Ecto neural progenitor cell (in vitro differentiated cells): Measurements from ENCODE around the gene STEAP1B.
"Not testable (repeated sequence)": the region's sequence is repeated elsewhere in the genome, so short reads cannot be mapped to it uniquely, and the experiment has no call there.

ENCODE experiments used
- DNase-seq: peaks from one replicate; pipeline ENCODE4 v3.0.0-alpha.2; 2018; ENCODE audit warnings: low spot score

The STEAP1B gene

GRCh38 chr7:22496912-22497311 is 3.1 kb downstream of the STEAP1B start:
- not testable (repeated sequence) for DNase-seq

- not testable (repeated sequence) for DNase-seq
Measured at GRCh38 chr7:22496296-22496888, 3.6 kb downstream of the STEAP1B start.

GRCh38 chr7:22493160-22493925 is 6.6 kb downstream of the STEAP1B start:
- not testable (repeated sequence) for DNase-seq

GRCh38 chr7:22488643-22489462 is 11.1 kb downstream of the STEAP1B start:
- DNase-seq = peak; percentile 83

- DNase-seq = no peak
Measured at GRCh38 chr7:22487978-22488642, 11.9 kb downstream of the STEAP1B start.

- no peak for DNase-seq
Measured at GRCh38 chr7:22486597-22486996, 13.4 kb downstream of the STEAP1B start.

GRCh38 chr7:22485189-22485588 is 14.8 kb downstream of the STEAP1B start:
- no peak for DNase-seq

- no peak for DNase-seq
Measured at GRCh38 chr7:22482503-22482902, 17.5 kb downstream of the STEAP1B start.

GRCh38 chr7:22481726-22482125 is 18.3 kb downstream of the STEAP1B start:
- DNase-seq = no peak

GRCh38 chr7:22480523-22481075 is 19.4 kb downstream of the STEAP1B start:
- DNase-seq = no peak

- no peak for DNase-seq
Measured at GRCh38 chr7:22477876-22478450, 22.0 kb downstream of the STEAP1B start.

GRCh38 chr7:22477262-22477661 is 22.7 kb downstream of the STEAP1B start:
- DNase-seq = no peak

- DNase-seq = no peak
Measured at GRCh38 chr7:22476824-22477223, 23.2 kb downstream of the STEAP1B start.

GRCh38 chr7:22474645-22475044 is 25.3 kb downstream of the STEAP1B start:
- no peak for DNase-seq

GRCh38 chr7:22470981-22471380 is 29.0 kb downstream of the STEAP1B start:
- DNase-seq = no peak

GRCh38 chr7:22469371-22470143 is 30.4 kb downstream of the STEAP1B start:
- no peak for DNase-seq

- no peak for DNase-seq
Measured at GRCh38 chr7:22468609-22469008, 31.4 kb downstream of the STEAP1B start.

- DNase-seq = no peak
Measured at GRCh38 chr7:22464299-22464698, 35.7 kb downstream of the STEAP1B start.

GRCh38 chr7:22460363-22460988 is 39.5 kb downstream of the STEAP1B start:
- no peak for DNase-seq

GRCh38 chr7:22457471-22457870 is 42.5 kb downstream of the STEAP1B start:
- DNase-seq = no peak
